Stimulated activated CD8-positive, alpha-beta memory T cell treated with anti-CD3 and anti-CD28 coated beads, Interleukin-12 subunit alpha, Interleukin-12 subunit beta, amount 100 ng/mL, for 24 hours (primary cell): ENCODE data around the gene PSORS1C1.
"Not testable (repeated sequence)": the region's sequence is repeated elsewhere in the genome, so short reads cannot be mapped to it uniquely, and the experiment has no call there.

ENCODE experiments used
- DNase-seq: peaks from one replicate; pipeline ENCODE4 v3.0.0-alpha.2; 2020; ENCODE audit errors: extremely low read depth

PSORS1C1 gene

DNA sequence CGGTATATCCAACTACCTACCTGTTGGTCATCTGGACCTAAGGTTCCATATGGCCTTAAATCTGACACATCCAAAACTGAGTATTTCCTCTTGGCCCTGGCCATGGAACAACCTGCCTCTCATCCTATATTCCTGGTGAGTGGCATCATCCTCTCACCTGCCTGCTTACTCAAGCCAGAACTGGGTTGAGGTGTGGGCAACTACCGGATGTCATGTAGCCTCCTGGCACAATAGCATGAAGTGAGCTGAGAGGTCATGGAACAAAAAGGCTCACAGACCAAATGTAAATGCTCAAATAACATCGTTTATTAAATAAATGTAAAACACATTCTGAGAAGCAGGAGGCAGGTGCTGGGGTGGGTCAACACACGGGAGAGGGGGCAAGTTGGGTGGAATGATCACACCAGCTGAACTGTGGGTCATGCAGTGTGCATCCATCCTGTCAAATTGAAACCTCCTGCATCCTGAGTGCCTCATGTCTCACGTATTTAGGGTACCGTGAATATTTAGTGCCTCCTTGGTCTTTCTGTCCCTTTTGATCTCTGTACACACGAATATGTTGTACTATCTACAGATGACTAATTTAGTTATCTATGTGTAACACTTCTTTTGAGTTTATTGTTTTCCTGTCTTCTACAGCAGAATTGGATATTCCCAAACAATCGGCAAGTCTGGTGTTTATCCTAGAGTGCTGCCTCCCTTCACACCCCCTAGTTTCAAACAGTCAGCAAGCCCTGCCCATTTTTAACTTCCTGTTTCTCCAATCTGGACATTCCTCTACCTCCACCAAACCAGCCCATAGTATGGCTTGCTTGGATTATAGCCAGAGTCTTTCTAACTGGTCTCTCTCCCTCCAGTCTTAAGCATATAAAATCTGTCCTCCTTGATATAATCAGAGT lies 63.8 kb downstream of the PSORS1C1 start:
- DNase-seq, result no peak

DNA sequence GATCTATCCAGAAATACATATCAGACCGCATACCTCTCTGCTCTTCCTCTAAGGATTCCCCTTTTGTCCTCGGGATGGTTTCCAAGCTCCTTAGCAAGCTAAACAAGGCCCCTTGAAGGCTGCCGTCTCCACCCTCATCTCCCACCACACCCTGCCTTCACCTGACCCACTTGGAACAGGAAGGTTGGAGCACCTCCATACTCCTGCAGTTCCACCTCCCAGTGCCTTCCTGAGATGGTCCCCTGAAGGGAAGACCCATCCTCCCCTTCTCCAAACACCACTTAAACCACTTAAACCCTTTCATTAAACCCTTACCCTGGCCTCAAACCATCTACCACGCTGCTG lies 64.4 kb downstream of the PSORS1C1 start:
- DNase-seq, result no peak

DNA sequence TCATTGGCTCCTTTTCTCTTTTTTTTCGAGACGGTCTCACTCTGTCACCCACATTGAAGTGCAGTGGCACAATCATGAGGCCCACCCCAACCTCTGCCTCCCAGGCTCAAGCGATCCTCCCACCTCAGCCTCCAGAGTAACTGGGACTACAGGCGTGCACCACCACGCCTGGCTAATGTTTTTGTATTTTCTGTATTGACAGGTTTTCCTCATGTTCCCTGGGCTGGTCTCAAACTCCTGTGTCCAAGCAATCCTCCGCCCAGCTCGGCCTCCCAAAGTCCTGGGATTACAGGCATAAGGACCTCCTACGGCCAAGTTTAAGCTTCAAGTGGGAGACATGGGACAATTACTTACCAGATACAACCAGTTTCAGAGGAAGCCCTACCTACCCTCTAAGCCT lies 65.3 kb downstream of the PSORS1C1 start:
- no peak for DNase-seq

DNA sequence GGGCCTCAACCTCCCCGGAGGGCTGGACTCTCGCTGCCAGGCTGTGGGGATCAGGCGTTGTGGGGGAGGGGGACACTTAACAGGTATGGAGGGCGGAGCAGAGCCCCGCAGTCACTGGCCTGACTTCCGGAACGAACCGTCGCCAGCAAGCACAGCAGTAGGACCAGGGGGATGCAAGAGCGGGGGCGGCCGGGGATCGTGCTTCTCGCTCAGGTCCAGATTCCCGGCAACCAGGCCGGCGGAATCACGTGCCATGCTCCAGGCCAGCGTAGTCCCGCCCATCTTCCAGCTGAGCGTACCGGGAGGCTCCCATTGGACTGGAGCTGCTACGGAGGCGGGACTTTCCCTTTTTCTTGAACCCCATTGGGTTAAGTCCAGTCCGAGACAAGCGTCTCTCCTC lies 65.9 kb downstream of the PSORS1C1 start:
- DNase-seq, result no peak

DNA sequence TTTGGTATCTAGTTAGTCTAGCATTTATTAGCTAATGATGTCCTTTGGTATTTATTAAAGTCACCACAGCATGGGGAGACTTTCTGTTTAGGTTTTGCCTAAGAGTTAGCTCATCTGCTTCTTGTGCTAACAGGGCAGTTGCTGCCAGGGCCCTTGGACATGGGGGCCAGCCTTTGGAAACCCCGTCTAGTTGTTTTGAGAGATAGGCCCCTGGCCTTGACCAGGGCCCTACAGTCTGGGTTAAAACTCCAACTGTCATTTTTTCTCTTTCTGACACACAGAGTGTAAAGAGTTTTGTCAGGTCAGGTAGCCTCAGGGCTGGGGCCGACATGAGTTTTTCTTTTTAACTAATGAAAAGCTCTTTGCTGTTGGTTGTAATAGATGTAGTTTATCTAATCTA lies 68.7 kb downstream of the PSORS1C1 start:
- DNase-seq, result not testable (repeated sequence)

DNA sequence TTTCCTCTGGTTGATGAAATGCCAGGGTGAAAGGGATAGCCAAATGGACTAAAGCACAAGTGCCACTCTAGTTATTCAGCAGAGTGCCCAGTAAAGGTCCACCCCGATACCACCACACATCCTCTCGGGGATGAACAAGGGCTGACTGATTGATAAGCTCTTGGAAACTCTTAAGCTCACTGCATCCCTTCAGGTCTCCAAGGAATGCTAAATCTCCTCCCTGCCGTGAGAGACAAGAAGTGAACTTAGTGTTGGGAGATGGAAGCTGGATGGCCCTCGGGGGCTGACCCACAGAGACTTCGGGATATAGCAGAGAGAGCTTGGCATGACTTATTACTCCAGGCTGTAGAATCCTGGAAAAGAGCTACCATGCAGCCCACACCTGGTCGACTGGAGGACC lies 69.3 kb downstream of the PSORS1C1 start:
- not testable (repeated sequence) for DNase-seq

DNA sequence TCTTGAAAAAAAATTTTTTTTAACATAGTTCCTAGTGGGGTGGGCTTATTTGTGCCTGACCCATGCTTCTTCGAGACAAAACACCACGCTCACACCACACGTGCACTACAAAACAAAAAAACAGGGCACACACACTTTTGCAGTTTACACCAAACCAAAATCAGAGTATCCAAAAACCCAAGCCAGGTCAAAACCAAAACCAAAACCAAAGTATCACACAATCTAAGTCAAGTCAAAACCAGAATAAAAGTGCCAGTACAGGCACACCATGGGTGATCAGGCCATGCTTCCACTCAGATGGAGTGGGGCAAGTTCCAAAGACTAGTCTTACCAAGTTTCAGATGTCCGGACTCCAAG lies 71.1 kb downstream of the PSORS1C1 start:
- DNase-seq, result not testable (repeated sequence)

DNA sequence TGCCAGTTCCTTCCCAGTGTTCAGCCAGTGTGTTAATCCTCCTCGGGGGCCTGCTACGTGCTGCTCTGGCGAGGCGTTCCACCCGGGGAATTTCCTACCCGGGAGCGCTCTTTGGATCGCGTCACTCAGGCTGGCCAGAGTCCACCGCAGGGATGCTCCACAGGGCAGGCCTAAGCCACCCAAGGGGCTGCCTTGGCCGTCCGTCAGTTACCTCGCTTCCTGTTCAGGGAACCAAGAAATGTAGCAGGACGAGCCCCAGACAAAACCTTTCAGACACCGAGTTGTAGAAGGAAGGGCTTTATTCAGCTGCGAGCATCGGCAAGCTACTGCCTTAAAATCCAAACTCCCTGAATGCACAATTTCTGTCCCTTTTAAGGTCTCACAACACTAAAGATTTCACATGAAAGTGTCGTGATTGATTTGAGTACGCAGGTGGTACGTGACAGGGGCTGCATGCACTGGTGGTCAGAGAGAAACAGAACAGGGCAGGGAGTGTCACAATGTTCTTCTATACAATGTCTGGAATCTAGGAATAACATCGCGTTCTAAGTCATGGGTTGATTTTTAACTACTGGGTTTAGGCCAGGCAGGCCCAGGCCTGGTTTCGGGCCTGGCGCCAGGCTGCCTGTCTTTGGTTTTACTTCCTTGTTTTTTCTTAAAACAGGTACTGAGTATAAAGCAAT lies 71.6 kb downstream of the PSORS1C1 start:
- DNase-seq, result no peak

DNA sequence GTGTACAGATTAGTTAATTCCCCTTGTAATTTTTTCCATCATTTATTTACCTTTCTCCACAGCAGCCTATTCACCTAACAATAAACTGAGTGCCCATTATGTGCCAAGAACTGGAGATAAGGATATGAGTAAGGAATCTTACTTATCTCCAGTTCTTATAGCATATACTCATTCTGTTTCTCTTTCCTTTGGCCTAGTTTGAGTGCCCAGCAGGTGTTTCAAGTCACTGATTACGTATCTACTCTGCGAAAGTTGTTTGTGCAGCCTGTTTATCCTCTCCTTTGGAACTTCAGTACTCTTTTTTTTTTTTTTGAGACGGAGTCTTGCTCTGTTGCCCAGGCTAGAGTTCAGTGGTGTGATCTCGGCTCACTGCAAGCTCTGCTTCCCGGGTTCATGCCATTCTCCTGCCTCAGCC lies 73.2 kb downstream of the PSORS1C1 start:
- DNase-seq, result no peak

DNA sequence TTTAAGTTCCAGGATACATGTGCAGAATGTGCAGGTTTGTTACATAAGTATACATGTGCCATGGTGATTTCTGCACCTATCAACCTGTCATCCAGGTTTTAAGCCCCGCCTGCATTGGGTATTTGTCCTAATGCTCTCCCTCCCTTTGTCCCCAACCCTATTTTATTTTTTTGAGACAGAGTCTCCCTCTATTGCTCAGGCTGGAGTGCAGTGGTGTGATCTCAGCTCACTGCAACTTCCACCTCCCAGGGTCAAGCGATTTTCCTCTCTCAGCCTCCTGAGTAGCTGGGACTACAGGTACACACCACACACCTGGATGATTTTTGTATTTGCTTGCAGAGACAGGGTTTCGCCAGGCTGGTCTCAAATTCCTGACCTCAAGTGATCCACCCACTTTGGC lies 74.6 kb downstream of the PSORS1C1 start:
- DNase-seq, result not testable (repeated sequence)
